Left colon (tissue), 2 donors: ENCODE measurements around the gene PRAMEF9. TPM values are rescaled to one million over a fixed set of nuclear protein-coding genes. Genes with fewer than 3 reads are reported as not detected.
"Not testable (repeated sequence)": the region's sequence is repeated elsewhere in the genome, so short reads cannot be mapped to it uniquely, and the experiment has no call there.

Experiments used
- ATAC-seq: fragments of 200-7000 bp; cut with Tn5 transposase; one replicate; pipeline ENCODE4 v1.9.1; 2020; ENCODE audit warnings: mild to moderate bottlenecking, moderate library complexity
- DNase-seq, 2 donors: peaks; one replicate each; pipeline ENCODE4 v3.0.0-alpha.2; 2020
- intact Hi-C, 2 donors: fragments of 100-400 bp; cut with DNase I in 1 of 2; cut with micrococcal nuclease in 1 of 2; formaldehyde crosslinking; loops; one replicate each; pipeline versions ENCODE4 v1.11.2 to v1.14.0; 2022; cut with DNase I, micrococcal nuclease
- long read RNA-seq: library from polyadenylated mRNA; unstranded; transcript quantifications from one replicate; pipeline ENCODE4 v2.0.0, GENCODE V29; 2021
- total RNA-seq, 2 donors: library from RNA; stranded (reverse); fragmentation: NEBNext Ultra II Directional; extraction: Animal tissue kit (Norgen Biotek cat#: 25700); gene quantifications; one replicate each; pipeline ENCODE4 v1.2.1, GENCODE V29; 2021
- donor health status: DM: no; HTN: no; CAD: no.
- donor health status: DM: yes; HTN: yes; CAD: no.

PRAMEF9 gene
- total RNA-seq = not detected
- long read RNA-seq = 0 reads

GRCh38 chr1:13171548-13171947, at the start of gene PRAMEF9:
TSS of gene PRAMEF9 (plus strand) at chr1:13171848. CDS start at chr1:13175281, 3,433 bp downstream.
- intact Hi-C loops, DNase-seq, ATAC-seq: not testable (repeated sequence)

- intact Hi-C loops, DNase-seq, ATAC-seq: not testable (repeated sequence)
Observed at GRCh38 chr1:13155909-13156308, 15.7 kb upstream of the PRAMEF9 start, which contains the start of gene PRAMEF26. TSS of gene PRAMEF26 (minus strand) at chr1:13156009. CDS start at chr1:13153095, 2,914 bp downstream.

GRCh38 chr1:13165531-13165930, 6.1 kb upstream of the PRAMEF9 start, which contains the start of gene HNRNPCL4:
TSS of gene HNRNPCL4 (minus strand) at chr1:13165631. CDS start at chr1:13165467, 164 bp downstream.
- DNase-seq, intact Hi-C loops, ATAC-seq: not testable (repeated sequence)

GRCh38 chr1:13201309-13201708, 29.7 kb downstream of the PRAMEF9 start, which contains the start of gene PRAMEF13:
TSS of gene PRAMEF13 (minus strand) at chr1:13201409. CDS start at chr1:13199589, 1,820 bp downstream.
- intact Hi-C loops, ATAC-seq, DNase-seq: not testable (repeated sequence)

- intact Hi-C loops, ATAC-seq: not testable (repeated sequence)
Observed at GRCh38 chr1:13208712-13209111, 37.1 kb downstream of the PRAMEF9 start.

GRCh38 chr1:13216619-13217018, 45.0 kb downstream of the PRAMEF9 start:
- ATAC-seq, DNase-seq, intact Hi-C loops: not testable (repeated sequence)

More at GRCh38 chr1:13208712-13209111, 37.1 kb downstream of the PRAMEF9 start:
- DNase-seq = not testable (repeated sequence)

- ATAC-seq, intact Hi-C loops, DNase-seq: not testable (repeated sequence)
Observed at GRCh38 chr1:13219203-13219602, 47.6 kb downstream of the PRAMEF9 start.

GRCh38 chr1:13222788-13223187, 51.1 kb downstream of the PRAMEF9 start:
- ATAC-seq, intact Hi-C loops: not testable (repeated sequence)

GRCh38 chr1:13224480-13225060, 52.9 kb downstream of the PRAMEF9 start:
- no peak for ATAC-seq
- intact Hi-C loops = no loop called here
- DNase-seq = no peak

More at GRCh38 chr1:13222788-13223187, 51.1 kb downstream of the PRAMEF9 start:
- not testable (repeated sequence) for DNase-seq

- intact Hi-C loops, DNase-seq: not testable (repeated sequence)
Observed at GRCh38 chr1:13225675-13226204, 54.1 kb downstream of the PRAMEF9 start, which contains the start of gene PRAMEF18. TSS of gene PRAMEF18 (minus strand) at chr1:13226154. CDS start at chr1:13226106, 48 bp downstream.

GRCh38 chr1:13227271-13228055, 55.8 kb downstream of the PRAMEF9 start:
- DNase-seq, intact Hi-C loops, ATAC-seq: not testable (repeated sequence)

More at GRCh38 chr1:13225675-13226204, 54.1 kb downstream of the PRAMEF9 start, which contains the start of gene PRAMEF18:
- not testable (repeated sequence) for ATAC-seq

GRCh38 chr1:13228343-13228781, 56.7 kb downstream of the PRAMEF9 start:
- intact Hi-C loops = no loop called here
- DNase-seq (peak in 1 of 2 donors; percentile 40), ATAC-seq (no peak)

Other genes with a start within 250 kb of the PRAMEF9 start
- not detected for gene PRAMEF6, start 224.3 kb upstream of the PRAMEF9 start, total RNA-seq
- not detected for gene PRAMEF27, start 115.3 kb upstream of the PRAMEF9 start, total RNA-seq
- gene HNRNPCL3, start 111.1 kb upstream of the PRAMEF9 start, total RNA-seq = not detected
- gene PRAMEF25, start 101.1 kb upstream of the PRAMEF9 start, total RNA-seq = not detected
- not detected for gene HNRNPCL2, start 55.0 kb upstream of the PRAMEF9 start, total RNA-seq
- gene PRAMEF26, start 15.8 kb upstream of the PRAMEF9 start, total RNA-seq = not detected
- not detected for gene HNRNPCL4, start 6.2 kb upstream of the PRAMEF9 start, total RNA-seq
- not detected for gene PRAMEF13, start 29.6 kb downstream of the PRAMEF9 start, total RNA-seq
- gene PRAMEF18, start 54.3 kb downstream of the PRAMEF9 start, total RNA-seq = not detected
- not detected for gene PRAMEF5, start 82.3 kb downstream of the PRAMEF9 start, total RNA-seq
- not detected for gene PRAMEF8, start 113.3 kb downstream of the PRAMEF9 start, total RNA-seq
- not detected for gene PRAMEF33, start 131.7 kb downstream of the PRAMEF9 start, total RNA-seq
- not detected for gene PRAMEF15, start 143.7 kb downstream of the PRAMEF9 start, total RNA-seq
- gene PRAMEF14, start 175.3 kb downstream of the PRAMEF9 start, total RNA-seq = not detected
- not detected for gene PRAMEF19, start 200.1 kb downstream of the PRAMEF9 start, total RNA-seq
- not detected for gene PRAMEF17, start 217.8 kb downstream of the PRAMEF9 start, total RNA-seq
- not detected for gene PRAMEF20, start 238.6 kb downstream of the PRAMEF9 start, total RNA-seq